ENCODE data around the gene DCTN2. TPM values are rescaled to one million over a fixed set of nuclear protein-coding genes. Genes with fewer than 3 reads are reported as not detected.
A peak's percentile ranks its signal among the peaks of the same experiment; 100 is the strongest.

DCTN2 gene
- total RNA-seq, 2 experiments from 2014 or later: 39.6 TPM

GRCh38 chr12:57584050-57584449, 37.1 kb upstream of the DCTN2 start:
- H3K9me3 ChIP-seq (ENCODE audit: control insufficient read depth in 1 of 2, insufficient read depth in 1 of 2, low read length in 2 of 2): no peaks in the 10 kb centered on the region
- H3K4me1 ChIP-seq (ENCODE audit: insufficient read depth, low read length): peaks cover 8% of the 10 kb centered on the region
- no peak for ATAC-seq (ENCODE audit: poor library complexity)

GRCh38 chr12:57583008-57583831, 36.2 kb upstream of the DCTN2 start:
- H3K4me1 Mint-ChIP-seq (ENCODE audit: low read depth): no peaks in the 10 kb centered on the region
- Histone ChIP-seq H3K27me3 (ENCODE audit: control insufficient read depth in 1 of 2, insufficient read depth in 2 of 2, low read length in 2 of 2) (peaks cover 0 to 10% of the 10 kb centered on the region in 2 experiments), H3K4me3 (ENCODE audit: low read length) (no peak overlapping the region), H3K36me3 (ENCODE audit: insufficient read depth, low read length) (no peaks in the 10 kb centered on the region), H3K27ac (ENCODE audit: low read depth in 1 of 2, low read length in 2 of 2) (no peak overlapping the region), H3K9me3 (ENCODE audit: control insufficient read depth in 1 of 2, insufficient read depth in 1 of 2, low read length in 2 of 2) (no peaks in the 10 kb centered on the region), H3K4me1 (ENCODE audit: insufficient read depth, low read length) (peaks cover 8% of the 10 kb centered on the region)
- no peaks in the 10 kb centered on the region for H3K9me3 Mint-ChIP-seq
- peak; percentile 96 for TF ChIP-seq CTCF (IDR thresholded peaks at IDR 0.05)
- DNase-seq (peak; percentile 33 to 89 (median 56)), ATAC-seq (ENCODE audit: poor library complexity) (peak; percentile 100)
- no peaks in the 10 kb centered on the region for H3K36me3 Mint-ChIP-seq (ENCODE audit: low read depth)
- POLR2A ChIA-PET: interaction anchor here (0.6 to 1.9 kb wide), 4 partner anchors 10 to 50 kb away, joined by 3 to 7 read pairs (median 4); partner anchors contain the start of gene B4GALNT1
- CTCF ChIA-PET: interaction anchor here (0.6 to 3.2 kb wide), 32 partner anchors 8 to 1705 kb away, joined by 3 to 36 read pairs (median 4); partner anchors contain the start of genes ARHGAP9, B4GALNT1, CDK4 and DDIT3
- peaks cover 15% of the 10 kb centered on the region for H3K27me3 Mint-ChIP-seq
- intact Hi-C loops (cut with DNase I, micrococcal nuclease): loop anchor here (1.0 to 5.0 kb wide), 8 partner anchors 38 to 324 kb away; partner anchors contain the start of genes B4GALNT1 (in 2 of the 2) and GLI1 (in 1 of the 2)
- no peak overlapping the region for H3K27ac Mint-ChIP-seq
- no peak overlapping the region for H3K4me3 Mint-ChIP-seq

More at GRCh38 chr12:57584050-57584449, 37.1 kb upstream of the DCTN2 start:
- DNase-seq: no peak
- POLR2A ChIA-PET: interaction anchor here (1.9 kb wide), 1 partner anchor 37 kb away, joined by 7 read pairs; no protein-coding TSS in a partner anchor
- TF ChIP-seq CTCF (IDR thresholded peaks at IDR 0.05): no peak
- Histone ChIP-seq H3K36me3 (ENCODE audit: insufficient read depth, low read length) (no peaks in the 10 kb centered on the region), H3K27ac (ENCODE audit: low read depth in 1 of 2, low read length in 2 of 2) (no peak overlapping the region), H3K27me3 (ENCODE audit: control insufficient read depth in 1 of 2, insufficient read depth in 2 of 2, low read length in 2 of 2) (peaks cover 0 to 10% of the 10 kb centered on the region in 2 experiments), H3K4me3 (ENCODE audit: low read length) (no peak overlapping the region)
- CTCF ChIA-PET: interaction anchor here (0.8 to 3.2 kb wide), 15 partner anchors 9 to 172 kb away, joined by 3 to 36 read pairs (median 12); partner anchors contain the start of genes ARHGAP9, B4GALNT1, CDK4 and DTX3
- intact Hi-C loops (cut with DNase I, micrococcal nuclease): loop anchor here in 1 of 2 experiments (5.0 kb wide), 1 partner anchor 323 kb away; no protein-coding TSS in a partner anchor
- Mint-ChIP-seq H3K4me1 (ENCODE audit: low read depth) (no peaks in the 10 kb centered on the region), H3K27me3 (peaks cover 15% of the 10 kb centered on the region), H3K27ac (no peak overlapping the region), H3K4me3 (no peak overlapping the region), H3K9me3 (no peaks in the 10 kb centered on the region), H3K36me3 (ENCODE audit: low read depth) (no peaks in the 10 kb centered on the region)

GRCh38 chr12:57582440-57582839, 35.4 kb upstream of the DCTN2 start:
- Mint-ChIP-seq H3K27ac (no peak overlapping the region), H3K9me3 (no peaks in the 10 kb centered on the region), H3K4me3 (no peak overlapping the region), H3K4me1 (ENCODE audit: low read depth) (no peaks in the 10 kb centered on the region), H3K36me3 (ENCODE audit: low read depth) (no peaks in the 10 kb centered on the region), H3K27me3 (peaks cover 15% of the 10 kb centered on the region)
- TF ChIP-seq CTCF (IDR thresholded peaks at IDR 0.05): no peak
- H3K36me3 ChIP-seq (ENCODE audit: insufficient read depth, low read length): no peaks in the 10 kb centered on the region
- H3K27me3 ChIP-seq (ENCODE audit: control insufficient read depth in 1 of 2, insufficient read depth in 2 of 2, low read length in 2 of 2): peaks cover 0 to 10% of the 10 kb centered on the region in 2 experiments
- H3K9me3 ChIP-seq (ENCODE audit: control insufficient read depth in 1 of 2, insufficient read depth in 1 of 2, low read length in 2 of 2): no peaks in the 10 kb centered on the region
- no peak for ATAC-seq (ENCODE audit: poor library complexity)
- intact Hi-C loops (cut with DNase I, micrococcal nuclease): loop anchor here (2.0 to 5.0 kb wide), 4 partner anchors 50 to 325 kb away; partner anchors contain the start of gene B4GALNT1 (in 1 of the 2)
- ChIA-PET CTCF (interaction anchor here (1.3 to 3.2 kb wide), 12 partner anchors 10 to 123 kb away, joined by 3 to 36 read pairs (median 12); partner anchors contain the start of genes B4GALNT1, DTX3 and GLI1), POLR2A (interaction anchor here (0.7 kb wide), 1 partner anchor 23 kb away, joined by 4 read pairs; no protein-coding TSS in a partner anchor)
- no peak overlapping the region for H3K27ac ChIP-seq (ENCODE audit: low read depth in 1 of 2, low read length in 2 of 2)
- no peak overlapping the region for H3K4me3 ChIP-seq (ENCODE audit: low read length)
- peaks cover 8% of the 10 kb centered on the region for H3K4me1 ChIP-seq (ENCODE audit: insufficient read depth, low read length)
- no peak for DNase-seq
